Activated CD4-positive, alpha-beta T cell treated with anti-CD3 and anti-CD28 coated beads, Interleukin-2, amount 50 U/mL, for 24 hours (primary cell): ENCODE results near the gene ZPR1.

ENCODE experiments used
- DNase-seq, 2 donors: peaks; one replicate each; pipeline ENCODE4 v3.0.0-alpha.2; 2020; ENCODE audit warnings: low read depth in 1 of 2, low spot score in 1 of 2

Gene ZPR1

GRCh38 chr11:116792869-116793771 lies 5.3 kb upstream of the ZPR1 start:
- no peak for DNase-seq

GRCh38 chr11:116792144-116792868 lies 4.5 kb upstream of the ZPR1 start:
- DNase-seq, result no peak

GRCh38 chr11:116791813-116792143 lies 4.0 kb upstream of the ZPR1 start, which contains the start of gene APOA5:
Gene APOA5, minus strand, starts transcription at chr11:116791879. Its CDS starts 19 bp downstream, at chr11:116791860.
- DNase-seq, result no peak

DNA sequence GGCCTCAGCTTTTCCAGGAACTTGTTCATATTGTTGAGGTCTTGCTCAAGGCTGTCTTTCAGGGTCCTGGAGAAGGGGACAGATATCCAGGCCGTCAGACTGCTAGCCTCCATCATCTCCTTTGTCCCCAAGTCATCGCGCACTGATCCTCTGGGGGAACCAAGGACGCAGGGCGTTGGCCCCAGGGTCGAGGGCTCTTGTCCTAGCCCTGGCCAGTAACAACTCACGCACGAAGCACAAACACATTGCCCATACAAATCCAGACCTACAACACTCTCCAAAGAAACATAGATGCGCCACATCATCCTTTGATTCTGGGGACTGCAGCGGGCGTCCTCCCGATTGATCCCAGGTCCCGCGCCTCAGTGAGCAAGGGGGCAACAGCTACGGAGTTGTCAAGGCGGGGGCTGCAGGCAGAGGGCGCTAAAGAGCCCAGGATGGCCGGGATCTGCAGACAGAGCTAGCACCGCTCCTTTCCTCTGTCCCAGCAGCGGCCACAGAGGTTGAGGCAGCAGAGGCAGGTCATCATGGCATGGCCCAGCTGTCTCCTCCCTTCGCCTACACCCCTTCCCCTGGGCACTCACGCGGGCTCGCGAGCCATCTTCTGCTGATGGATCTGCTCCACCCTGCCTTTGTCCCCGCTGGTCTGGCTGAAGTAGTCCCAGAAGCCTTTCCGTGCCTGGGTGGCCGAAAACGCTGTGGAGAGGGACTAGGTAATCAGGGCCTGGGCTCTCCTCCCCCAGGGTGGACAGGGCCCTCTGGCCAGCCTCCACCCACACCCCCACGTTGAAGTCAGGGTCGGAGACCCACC lies 3.4 kb upstream of the ZPR1 start:
- DNase-seq, result peak; percentile 57 to 59

DNA sequence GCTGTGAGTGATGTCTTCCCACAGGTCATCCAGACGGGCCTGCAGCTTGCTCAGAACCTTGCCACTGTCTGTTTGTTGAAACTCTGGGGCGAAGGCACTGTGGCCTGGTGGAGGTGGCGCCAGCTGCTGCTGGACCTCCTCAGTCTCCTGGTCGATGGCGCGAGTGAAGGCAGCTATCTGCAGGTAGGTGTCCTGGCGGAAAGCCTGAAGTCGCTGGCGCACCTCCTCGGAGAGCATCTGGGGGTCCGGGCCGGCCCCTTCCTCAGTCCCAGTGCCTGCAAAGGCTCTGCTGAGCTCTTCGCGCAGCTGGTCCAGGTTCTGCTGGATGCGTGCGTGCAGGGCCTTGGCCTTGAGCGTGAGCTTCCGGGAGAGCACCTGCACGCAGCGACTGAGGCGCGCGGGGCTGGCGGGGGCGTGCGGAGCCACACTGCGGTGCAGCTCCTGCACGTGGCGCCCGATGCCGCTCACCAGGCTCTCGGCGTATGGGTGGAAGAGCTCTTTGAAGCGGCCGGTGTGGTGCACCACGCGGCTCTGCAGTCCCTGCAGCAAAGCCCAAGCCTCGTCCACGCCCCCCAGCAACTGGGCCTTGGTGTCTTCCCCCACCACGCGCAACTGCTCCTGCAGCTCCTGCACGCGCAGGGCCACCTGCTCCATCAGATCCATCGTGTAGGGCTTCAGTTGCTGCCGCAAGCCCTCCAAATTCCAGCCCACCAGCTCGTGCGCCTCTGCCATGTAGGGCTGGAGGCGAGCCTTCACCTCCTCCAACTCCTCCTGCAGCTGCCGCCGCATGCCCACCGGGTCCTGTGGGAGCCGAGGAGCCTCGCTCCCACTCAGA lies 2.6 kb upstream of the ZPR1 start:
- DNase-seq, result no peak

- DNase-seq, result no peak
Observed at GRCh38 chr11:116788975-116789374, 1.2 kb upstream of the ZPR1 start.

- DNase-seq, result no peak
Observed at GRCh38 chr11:116788534-116788933, 711 bp upstream of the ZPR1 start.

DNA sequence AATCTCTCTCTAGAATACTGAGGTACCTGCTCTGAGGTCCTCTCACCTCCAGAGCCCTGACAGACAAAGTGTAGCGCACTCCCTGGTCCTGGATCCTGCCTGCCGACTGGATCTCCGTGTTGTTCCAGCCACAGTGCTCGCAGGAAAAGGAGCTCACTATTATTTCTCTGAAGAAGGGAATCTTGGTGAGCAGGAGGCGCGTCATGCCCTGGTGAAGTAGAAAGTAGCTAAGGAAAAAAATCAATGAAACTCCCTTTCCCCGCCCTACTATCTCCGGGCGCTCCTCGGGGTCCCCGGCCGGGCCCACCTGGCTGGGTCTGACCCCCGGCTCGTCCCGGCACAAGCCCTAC lies 412 bp downstream of the ZPR1 start:
- no peak for DNase-seq

DNA sequence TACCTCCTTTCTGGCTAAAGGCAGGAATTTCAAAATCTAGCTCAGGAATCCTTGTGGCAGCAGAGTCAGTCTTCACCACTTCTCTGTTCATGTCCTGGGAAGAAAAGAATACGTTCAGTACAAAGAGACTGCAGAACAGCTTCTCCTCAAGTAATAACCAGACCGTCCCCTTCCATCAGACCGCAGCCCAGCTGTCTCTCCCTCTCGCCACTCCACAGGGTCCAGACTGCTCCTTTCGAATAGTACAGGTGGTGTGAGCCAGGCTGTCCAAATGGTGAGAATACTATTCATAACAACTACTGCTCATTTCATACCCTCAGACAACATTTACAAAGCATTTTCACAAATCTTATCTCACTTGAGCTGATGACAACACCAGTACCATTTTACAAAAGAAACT lies 857 bp downstream of the ZPR1 start:
- DNase-seq, result no peak

- no peak for DNase-seq
Observed at GRCh38 chr11:116786326-116786725, 1.5 kb downstream of the ZPR1 start.

DNA sequence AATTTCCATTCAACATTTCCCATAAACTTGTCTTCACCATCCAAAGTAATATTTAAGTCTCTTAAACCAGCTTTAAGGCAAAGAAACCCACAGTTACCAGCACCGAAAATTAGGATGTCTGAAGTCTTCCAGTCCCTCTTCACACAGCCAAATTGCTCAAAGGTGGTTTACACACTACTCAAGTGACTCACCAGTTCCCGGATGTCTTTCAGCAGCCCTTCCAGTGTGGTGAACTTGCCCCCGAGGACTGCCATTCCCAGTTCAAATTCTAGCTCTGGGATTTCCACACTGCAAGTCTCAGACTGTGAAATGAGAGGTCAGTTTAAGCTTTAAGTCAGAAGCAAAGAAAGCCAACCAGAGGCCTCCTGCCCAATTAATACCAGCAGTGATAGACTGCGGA lies 5.1 kb downstream of the ZPR1 start:
- no peak for DNase-seq

GRCh38 chr11:116778556-116778955 lies 9.3 kb downstream of the ZPR1 start:
- no peak for DNase-seq

GRCh38 chr11:116777056-116777455 lies 10.8 kb downstream of the ZPR1 start:
- DNase-seq, result no peak

- no peak for DNase-seq
Observed at GRCh38 chr11:116776522-116776984, 11.3 kb downstream of the ZPR1 start.

DNA sequence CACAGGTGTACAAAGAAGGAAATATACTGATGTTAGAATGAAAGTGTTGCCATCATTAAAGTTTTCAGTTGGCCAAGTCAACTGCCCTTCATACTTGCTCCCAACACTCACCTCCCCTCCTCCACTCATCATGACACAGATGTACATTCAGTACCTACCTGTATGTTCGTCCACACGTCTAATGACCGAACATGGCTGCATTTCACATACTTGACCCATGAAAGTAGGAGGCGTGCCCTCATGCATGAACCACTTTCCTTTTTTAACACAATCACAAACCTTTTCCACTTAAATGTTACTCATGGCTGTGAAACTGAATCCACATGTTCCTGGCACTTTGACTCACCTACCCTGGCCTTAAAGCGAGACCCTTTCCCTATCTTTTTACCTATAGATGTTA lies 11.8 kb downstream of the ZPR1 start:
- DNase-seq, result no peak

- DNase-seq, result no peak
Observed at GRCh38 chr11:116774661-116775060, 13.2 kb downstream of the ZPR1 start.

DNA sequence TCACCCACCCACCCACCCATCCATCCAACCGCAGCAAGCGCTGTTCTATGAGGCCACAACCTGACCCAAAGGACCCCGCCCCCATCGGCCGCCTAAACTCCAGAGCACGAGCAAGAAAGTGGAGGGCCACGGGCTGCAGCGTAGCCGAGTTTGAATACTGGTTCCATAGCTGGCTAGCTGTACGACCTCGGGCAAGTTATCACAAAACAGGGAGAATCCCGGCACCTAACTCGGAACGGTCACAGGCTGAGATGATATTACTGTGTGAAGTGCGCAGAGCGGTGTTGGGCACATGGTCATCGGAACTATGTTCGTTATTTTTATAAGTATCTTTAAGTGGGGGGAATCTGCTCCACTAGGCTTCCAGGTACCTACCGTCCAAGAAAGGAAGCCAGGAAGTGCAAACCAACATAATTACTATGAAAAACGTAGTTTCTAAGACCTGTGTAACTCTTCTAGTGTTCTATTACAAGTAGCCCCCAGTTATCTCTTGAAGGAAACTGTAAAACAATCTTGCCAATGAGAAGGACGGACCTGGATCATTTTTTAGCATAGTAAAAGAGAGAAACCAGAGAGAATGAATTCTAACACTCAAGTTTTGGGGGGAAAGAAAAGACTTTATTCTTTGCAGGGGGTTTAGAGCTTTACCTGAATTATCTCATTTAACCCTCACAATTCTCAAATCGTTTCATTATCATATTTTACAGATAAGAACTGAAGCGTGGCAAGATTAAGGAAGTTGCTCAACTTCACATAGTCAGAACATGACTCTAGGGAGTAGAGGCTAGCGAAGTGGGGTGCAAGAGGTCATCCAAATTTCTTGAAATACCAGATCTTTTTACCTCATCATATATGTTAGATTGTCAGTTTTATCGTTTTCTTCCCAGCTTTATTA lies 14.4 kb downstream of the ZPR1 start:
- DNase-seq, result no peak

GRCh38 chr11:116772443-116773202 lies 15.2 kb downstream of the ZPR1 start, which contains the start of gene BUD13:
Gene BUD13, minus strand, starts transcription at chr11:116772987. Its CDS starts 23 bp downstream, at chr11:116772964.
- peak; percentile 92 to 93 for DNase-seq

- DNase-seq, result no peak
Observed at GRCh38 chr11:116771935-116772334, 15.9 kb downstream of the ZPR1 start.
